ENCODE measurements around the gene ICAM5. TPM values are rescaled to one million over a fixed set of nuclear protein-coding genes. Genes with fewer than 3 reads are reported as not detected.

Gene ICAM5
- total RNA-seq, 1 donor from 2014 or later, result 3.8 TPM

DNA sequence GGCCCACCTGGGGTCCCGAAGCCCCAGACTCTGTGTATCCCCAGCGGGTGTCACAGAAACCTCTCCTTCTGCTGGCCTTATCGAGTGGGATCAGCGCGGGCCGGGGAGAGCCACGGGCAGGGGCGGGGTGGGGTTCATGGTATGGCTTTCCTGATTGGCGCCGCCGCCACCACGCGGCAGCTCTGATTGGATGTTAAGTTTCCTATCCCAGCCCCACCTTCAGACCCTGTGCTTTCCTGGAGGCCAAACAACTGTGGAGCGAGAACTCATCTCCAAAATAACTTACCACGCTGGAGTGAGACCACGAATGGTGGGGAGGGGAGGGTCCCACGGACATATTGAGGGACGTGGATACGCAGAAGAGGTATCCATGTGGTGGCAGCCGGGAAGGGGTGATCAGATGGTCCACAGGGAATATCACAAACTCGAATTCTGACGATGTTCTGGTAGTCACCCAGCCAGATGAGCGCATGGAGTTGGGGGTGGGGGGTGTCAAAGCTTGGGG is 1.0 kb upstream of the ICAM5 start:
- Mint-ChIP-seq H3K36me3 (peaks cover 8% of the 10 kb centered on the region), H3K27me3 (peaks cover 94% of the 10 kb centered on the region), H3K27ac (peak overlapping the region; percentile 66), H3K9me3 (no peaks in the 10 kb centered on the region), H3K4me3 (peak overlapping the region; percentile 87), H3K4me1 (ENCODE audit: unreplicated experiment) (peaks cover 21% of the 10 kb centered on the region)
- no peak for DNase-seq (ENCODE audit: extremely low spot score, unreplicated experiment)
- TF ChIP-seq, protein P1, sequence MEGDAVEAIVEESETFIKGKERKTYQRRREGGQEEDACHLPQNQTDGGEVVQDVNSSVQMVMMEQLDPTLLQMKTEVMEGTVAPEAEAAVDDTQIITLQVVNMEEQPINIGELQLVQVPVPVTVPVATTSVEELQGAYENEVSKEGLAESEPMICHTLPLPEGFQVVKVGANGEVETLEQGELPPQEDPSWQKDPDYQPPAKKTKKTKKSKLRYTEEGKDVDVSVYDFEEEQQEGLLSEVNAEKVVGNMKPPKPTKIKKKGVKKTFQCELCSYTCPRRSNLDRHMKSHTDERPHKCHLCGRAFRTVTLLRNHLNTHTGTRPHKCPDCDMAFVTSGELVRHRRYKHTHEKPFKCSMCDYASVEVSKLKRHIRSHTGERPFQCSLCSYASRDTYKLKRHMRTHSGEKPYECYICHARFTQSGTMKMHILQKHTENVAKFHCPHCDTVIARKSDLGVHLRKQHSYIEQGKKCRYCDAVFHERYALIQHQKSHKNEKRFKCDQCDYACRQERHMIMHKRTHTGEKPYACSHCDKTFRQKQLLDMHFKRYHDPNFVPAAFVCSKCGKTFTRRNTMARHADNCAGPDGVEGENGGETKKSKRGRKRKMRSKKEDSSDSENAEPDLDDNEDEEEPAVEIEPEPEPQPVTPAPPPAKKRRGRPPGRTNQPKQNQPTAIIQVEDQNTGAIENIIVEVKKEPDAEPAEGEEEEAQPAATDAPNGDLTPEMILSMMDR (conservative IDR thresholded peaks at IDR 0.05), result no peak

DNA sequence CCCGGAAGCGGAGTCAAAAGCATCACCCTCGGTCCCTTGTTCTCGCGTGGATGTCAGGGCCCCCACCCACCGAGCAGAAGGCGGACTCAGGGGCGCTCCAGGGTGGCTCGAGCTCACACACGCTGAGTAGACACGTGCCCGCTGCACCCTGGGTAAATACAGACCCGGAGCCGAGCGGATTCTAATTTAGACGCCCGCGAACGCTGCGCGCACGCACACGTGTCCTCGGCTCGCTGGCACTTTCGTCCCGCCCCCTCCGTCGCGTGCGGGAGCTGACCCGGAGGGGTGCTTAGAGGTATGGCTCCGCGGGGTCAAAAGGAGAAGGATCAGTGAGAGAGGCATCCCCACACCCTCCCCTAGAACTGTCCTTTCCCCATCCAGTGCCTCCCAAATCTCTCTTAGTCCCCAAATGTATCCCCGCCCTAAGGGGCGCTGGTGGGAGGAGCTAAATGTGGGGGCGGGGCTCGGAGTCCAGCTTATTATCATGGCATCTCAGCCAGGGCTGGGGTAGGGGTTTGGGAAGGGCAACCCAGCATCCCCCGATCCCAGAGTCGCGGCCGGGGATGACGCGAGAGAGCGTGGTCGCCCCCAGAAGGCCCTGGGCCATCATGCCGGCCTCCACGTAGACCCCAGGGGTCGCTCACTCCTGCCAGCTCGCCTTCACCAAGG is 451 bp upstream of the ICAM5 start:
- no peaks in the 10 kb centered on the region for H3K9me3 Mint-ChIP-seq
- H3K4me3 Mint-ChIP-seq, result peak overlapping the region; percentile 87
- peaks cover 97% of the 10 kb centered on the region for H3K27me3 Mint-ChIP-seq
- H3K36me3 Mint-ChIP-seq, result peaks cover 8% of the 10 kb centered on the region
- peaks cover 21% of the 10 kb centered on the region for H3K4me1 Mint-ChIP-seq (ENCODE audit: unreplicated experiment)
- no peak for DNase-seq (ENCODE audit: extremely low spot score, unreplicated experiment)
- TF ChIP-seq, protein P1 (conservative IDR thresholded peaks at IDR 0.05), result no peak
- H3K27ac Mint-ChIP-seq, result no peak overlapping the region

DNA sequence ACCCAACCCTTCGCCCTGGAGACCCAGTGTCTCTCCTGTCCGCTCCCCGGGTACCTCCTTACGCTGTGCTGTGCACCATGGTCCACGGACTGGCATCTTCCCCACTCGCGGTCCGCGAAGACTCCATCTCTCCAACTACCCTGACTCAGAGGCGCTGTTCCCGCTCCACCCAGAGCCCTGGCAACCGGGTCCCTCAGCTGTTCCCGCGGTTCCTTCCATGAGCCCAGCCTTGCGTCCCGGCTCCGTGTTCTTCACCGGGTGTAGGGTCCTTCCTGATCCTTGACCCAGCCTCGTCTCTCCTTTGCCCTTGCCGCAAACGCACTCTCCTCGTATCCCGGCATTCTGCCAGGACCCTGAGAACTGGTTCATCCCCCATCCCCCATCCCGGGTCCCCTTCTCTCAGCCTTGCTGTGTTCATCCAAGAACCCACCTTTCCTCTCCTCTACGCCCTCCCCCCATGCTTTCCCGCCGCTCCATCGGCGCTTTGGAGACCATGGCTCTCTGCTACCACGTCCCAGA is 664 bp downstream of the ICAM5 start:
- no peak overlapping the region for H3K27ac Mint-ChIP-seq

DNA sequence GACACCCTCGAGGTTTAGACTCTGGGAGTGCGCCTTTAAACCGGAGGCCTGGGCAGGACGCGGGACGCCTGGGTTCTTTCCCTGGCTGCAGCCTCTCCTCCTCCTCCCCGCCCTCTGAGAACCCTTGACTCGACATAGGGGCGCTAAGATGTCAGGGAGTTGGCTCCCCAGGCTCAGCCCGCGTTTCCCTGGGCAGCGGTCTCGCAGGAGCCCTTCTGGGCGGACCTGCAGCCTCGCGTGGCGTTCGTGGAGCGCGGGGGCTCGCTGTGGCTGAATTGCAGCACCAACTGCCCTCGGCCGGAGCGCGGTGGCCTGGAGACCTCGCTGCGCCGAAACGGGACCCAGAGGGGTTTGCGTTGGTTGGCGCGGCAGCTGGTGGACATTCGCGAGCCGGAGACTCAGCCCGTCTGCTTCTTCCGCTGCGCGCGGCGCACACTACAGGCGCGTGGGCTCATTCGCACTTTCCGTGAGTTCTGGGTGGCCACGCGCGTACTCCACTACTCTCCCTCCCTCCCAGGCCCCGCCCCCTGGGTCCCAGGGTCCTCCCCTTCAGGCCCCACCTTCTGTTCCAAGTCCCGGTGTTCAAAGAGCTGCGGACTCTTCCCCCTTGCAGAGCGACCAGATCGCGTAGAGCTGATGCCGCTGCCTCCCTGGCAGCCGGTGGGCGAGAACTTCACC is 1.3 kb downstream of the ICAM5 start:
- Mint-ChIP-seq H3K27ac (no peak overlapping the region), H3K36me3 (no peaks in the 10 kb centered on the region), H3K9me3 (no peaks in the 10 kb centered on the region), H3K4me3 (peak overlapping the region; percentile 87), H3K27me3 (peaks cover 100% of the 10 kb centered on the region), H3K4me1 (ENCODE audit: unreplicated experiment) (peaks cover 26% of the 10 kb centered on the region)
- TF ChIP-seq, protein P1 (conservative IDR thresholded peaks at IDR 0.05), result no peak
- DNase-seq (ENCODE audit: extremely low spot score, unreplicated experiment), result peak; percentile 70

More for the DNA sequence above, 664 bp downstream of the ICAM5 start:
- Mint-ChIP-seq H3K9me3 (no peaks in the 10 kb centered on the region), H3K4me1 (ENCODE audit: unreplicated experiment) (peaks cover 21% of the 10 kb centered on the region), H3K36me3 (peaks cover 3% of the 10 kb centered on the region), H3K27me3 (peaks cover 100% of the 10 kb centered on the region), H3K4me3 (peak overlapping the region; percentile 87)
- no peak for DNase-seq (ENCODE audit: extremely low spot score, unreplicated experiment)
- TF ChIP-seq, protein P1 (conservative IDR thresholded peaks at IDR 0.05), result no peak

DNA sequence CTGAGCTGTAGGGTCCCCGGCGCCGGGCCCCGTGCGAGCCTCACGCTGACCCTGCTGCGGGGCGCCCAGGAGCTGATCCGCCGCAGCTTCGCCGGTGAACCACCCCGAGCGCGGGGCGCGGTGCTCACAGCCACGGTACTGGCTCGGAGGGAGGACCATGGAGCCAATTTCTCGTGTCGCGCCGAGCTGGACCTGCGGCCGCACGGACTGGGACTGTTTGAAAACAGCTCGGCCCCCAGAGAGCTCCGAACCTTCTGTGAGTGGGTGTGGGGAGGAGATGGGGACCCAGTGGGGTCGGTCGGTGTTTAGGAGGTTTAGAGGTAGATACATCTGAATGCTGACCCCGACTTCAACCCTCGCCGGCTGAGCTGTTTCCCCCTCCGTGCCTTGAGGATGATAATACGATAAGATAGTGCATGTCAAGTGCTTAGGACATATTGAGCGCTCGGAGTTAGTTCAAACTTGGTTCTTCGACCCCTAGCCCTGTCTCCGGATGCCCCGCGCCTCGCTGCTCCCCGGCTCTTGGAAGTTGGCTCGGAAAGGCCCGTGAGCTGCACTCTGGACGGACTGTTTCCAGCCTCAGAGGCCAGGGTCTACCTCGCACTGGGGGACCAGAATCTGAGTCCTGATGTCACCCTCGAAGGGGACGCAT is 1.9 kb downstream of the ICAM5 start:
- peaks cover 99% of the 10 kb centered on the region for H3K27me3 Mint-ChIP-seq
- no peaks in the 10 kb centered on the region for H3K36me3 Mint-ChIP-seq
- TF ChIP-seq, protein P1 (conservative IDR thresholded peaks at IDR 0.05), result no peak
- peak overlapping the region; percentile 87 for H3K4me3 Mint-ChIP-seq
- H3K27ac Mint-ChIP-seq, result peak overlapping the region; percentile 43
- no peak for DNase-seq (ENCODE audit: extremely low spot score, unreplicated experiment)
- H3K4me1 Mint-ChIP-seq (ENCODE audit: unreplicated experiment), result peaks cover 26% of the 10 kb centered on the region
- no peaks in the 10 kb centered on the region for H3K9me3 Mint-ChIP-seq
